Panc1 (cell line): ENCODE data around the gene SLC25A34. TPM values are rescaled to one million over a fixed set of nuclear protein-coding genes. Genes with fewer than 3 reads are reported as not detected.

Experiments used
- ATAC-seq: fragments of 200-7000 bp; cut with Tn5 transposase; 2 replicates; pipeline ENCODE4 v1.9.1; 2020; ENCODE audit warnings: mild to moderate bottlenecking, moderate library complexity
- BruUV-seq: library from RNA; stranded (reverse); fragments of 400-500 nt; replicated peaks from 2 replicates; lab custom pipeline; 2021; lab: Mats Ljungman, UMichigan
- CTCF ChIA-PET: fragments of 300-600 bp; sonication (Branson Sonifier 250); formaldehyde crosslinking; loops from one replicate; lab custom pipeline; 2022; ENCODE audit warnings: antibody characterized with exemption; lab: Charles Lee
- POLR2A ChIA-PET: fragments of 300-600 bp; sonication (Branson Sonifier 250); formaldehyde crosslinking; loops from one replicate; lab custom pipeline; 2022; ENCODE audit warnings: antibody characterized with exemption; lab: Charles Lee
- DNase-seq: peaks from one replicate; pipeline ENCODE4 v3.0.0-alpha.2; 2010; ENCODE audit warnings: low read depth, low spot score
- H3K27ac ChIP-seq: 2 replicates; pipeline ENCODE4 v1.5.1; 2011; ENCODE audit warnings: mild to moderate bottlenecking, low read length, inconsistent platforms
- H3K27me3 ChIP-seq: fragments of 200-500 bp; sonication (Bioruptor generic); 2 replicates; pipeline ENCODE4 v1.6.0; 2014; ENCODE audit warnings: low read length, inconsistent platforms; ENCODE audit not compliant: control insufficient read depth, insufficient read depth
- H3K36me3 ChIP-seq: fragments of 200-500 bp; sonication (Bioruptor generic); 2 replicates; pipeline ENCODE4 v1.5.1; 2014; ENCODE audit warnings: inconsistent platforms, mild to moderate bottlenecking, low read length, moderate library complexity; ENCODE audit not compliant: control insufficient read depth, insufficient read depth
- H3K4me1 ChIP-seq: 2 replicates; pipeline ENCODE4 v1.5.1; 2011; ENCODE audit warnings: inconsistent platforms, mild to moderate bottlenecking, low read length, moderate library complexity; ENCODE audit not compliant: control insufficient read depth, insufficient read depth
- H3K4me3 ChIP-seq, 2 experiments: 2 replicates each; pipeline ENCODE4 v1.5.1; 2011 to 2012; ENCODE audit warnings: low read depth in 2 of 2, low read length in 2 of 2, mild to moderate bottlenecking in 2 of 2, inconsistent platforms in 1 of 2, moderate library complexity in 1 of 2
- H3K9me3 ChIP-seq: fragments of 200-500 bp; sonication (Bioruptor generic); 2 replicates; pipeline ENCODE4 v1.5.1; 2014; ENCODE audit warnings: low read depth, mild to moderate bottlenecking, inconsistent platforms, low read length, moderate library complexity; ENCODE audit not compliant: control insufficient read depth, insufficient read depth
- CTCF ChIP-seq: fragments of 450-650 bp; IDR thresholded peaks from 2 replicates; pipeline ENCODE4 v1.5.1; 2017; ENCODE audit warnings: mild to moderate bottlenecking
- POLR2AphosphoS5 ChIP-seq: IDR thresholded peaks from 2 replicates; pipeline ENCODE4 v1.6.1; 2012; ENCODE audit warnings: mild to moderate bottlenecking, low read depth, low read length, moderate library complexity
- REST ChIP-seq, 2 experiments: IDR thresholded peaks; 2 replicates each; pipeline ENCODE4 v1.6.1; 2011 to 2012; ENCODE audit warnings: low read depth in 2 of 2, control low read depth in 1 of 2, low read length in 1 of 2, mild to moderate bottlenecking in 1 of 2, moderate library complexity in 1 of 2; ENCODE audit not compliant: insufficient read depth in 1 of 2
- SIN3A ChIP-seq: IDR thresholded peaks from 2 replicates; pipeline ENCODE4 v1.6.1; 2012; ENCODE audit warnings: low read depth, mild to moderate bottlenecking, low read length, moderate library complexity, borderline replicate concordance; ENCODE audit not compliant: insufficient read depth
- TCF7L2 ChIP-seq: IDR thresholded peaks from 2 replicates; pipeline ENCODE4 v1.6.1; 2011; ENCODE audit warnings: mild to moderate bottlenecking, low read depth, low read length, inconsistent platforms
- in situ Hi-C: cut with HindIII; loops from 2 replicates; pipeline ENCODE4 v1.10.0; 2016; ENCODE audit warnings: low sequenced_read_pairs, low pct_unique_long_range_greater_than_20kb
- intact Hi-C: fragments of 100-400 bp; cut with micrococcal nuclease; formaldehyde crosslinking; loops from one replicate; pipeline ENCODE4 v1.10.0; 2022; ENCODE audit not compliant: unreplicated experiment
- total RNA-seq: library from RNA; stranded (reverse); gene quantifications from one replicate; pipeline ENCODE4 v1.2.1, GENCODE V29; 2021; ENCODE audit not compliant: unreplicated experiment

Gene SLC25A34
- total RNA-seq, 1 experiment from 2014 or later, result 0.64 TPM

DNA sequence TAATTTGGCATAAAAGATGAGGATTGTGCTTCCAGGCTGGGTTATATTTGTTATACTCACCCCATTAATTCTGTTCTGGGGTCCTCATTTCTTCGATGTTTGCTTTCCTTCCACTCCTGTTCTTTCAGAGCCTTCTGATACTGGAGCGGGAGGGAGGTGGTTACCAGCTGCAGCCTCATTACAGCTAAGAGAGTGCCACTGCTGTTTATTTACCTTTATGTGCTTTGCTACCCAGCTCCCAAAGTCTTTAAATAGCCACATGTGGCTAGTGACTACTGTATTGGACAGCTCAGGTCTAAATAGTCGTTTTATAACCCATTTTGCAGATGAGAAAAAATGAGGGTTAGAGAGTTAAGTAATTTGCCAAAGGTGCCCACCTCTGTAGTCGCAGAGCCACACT is 26.8 kb upstream of the SLC25A34 start:
- no peaks in the 10 kb centered on the region for H3K36me3 ChIP-seq
- no peaks in the 10 kb centered on the region for H3K27me3 ChIP-seq
- intact Hi-C loops (no loop called here), in situ Hi-C loops (no loop called here)
- H3K4me3 ChIP-seq, result no peak overlapping the region
- no TSS peak for BruUV-seq
- no peak for DNase-seq
- no peak for TF ChIP-seq POLR2AphosphoS5
- no peak for TF ChIP-seq CTCF
- TF ChIP-seq REST (IDR thresholded peaks at IDR 0.05; ENCODE audit: insufficient read depth in 1 of 2, low read depth in 2 of 2, low read length in 1 of 2), result no peak
- TF ChIP-seq SIN3A, result no peak
- TF ChIP-seq TCF7L2, result no peak
- ChIA-PET CTCF (no interaction called here), POLR2A (no interaction called here)
- no peaks in the 10 kb centered on the region for H3K9me3 ChIP-seq
- no peaks in the 10 kb centered on the region for H3K4me1 ChIP-seq
- H3K27ac ChIP-seq, result no peak overlapping the region
- ATAC-seq, result no peak

GRCh38 chr1:15712168-15712567 is 23.9 kb upstream of the SLC25A34 start:
- no peaks in the 10 kb centered on the region for H3K9me3 ChIP-seq
- in situ Hi-C loops, result no loop called here
- TF ChIP-seq TCF7L2 (no peak), REST (IDR thresholded peaks at IDR 0.05; ENCODE audit: insufficient read depth in 1 of 2, low read depth in 2 of 2, low read length in 1 of 2) (no peak), SIN3A (no peak), POLR2AphosphoS5 (no peak), CTCF (no peak)
- H3K27me3 ChIP-seq, result no peaks in the 10 kb centered on the region
- BruUV-seq, result no TSS peak
- H3K27ac ChIP-seq, result no peak overlapping the region
- DNase-seq (no peak), ATAC-seq (no peak)
- no peaks in the 10 kb centered on the region for H3K4me1 ChIP-seq
- intact Hi-C loops, result no loop called here
- H3K36me3 ChIP-seq, result no peaks in the 10 kb centered on the region
- no peak overlapping the region for H3K4me3 ChIP-seq
- ChIA-PET POLR2A (no interaction called here), CTCF (no interaction called here)
